GM23248 (cell line): Measurements from ENCODE around the gene RNF26. TPM values are rescaled to one million over a fixed set of nuclear protein-coding genes. Genes with fewer than 3 reads are reported as not detected.

Experiments
- DNase-seq: peaks from one replicate; pipeline ENCODE4 v3.0.0-alpha.2; 2015
- H2AFZ ChIP-seq: fragments of 200-600 bp; sonication (generic); 2 replicates; pipeline ENCODE4 v1.6.1; 2016; ENCODE audit warnings: antibody characterized with exemption
- H3F3A ChIP-seq: fragments of 200-600 bp; sonication (generic); 2 replicates; pipeline ENCODE4 v1.6.1; 2016; ENCODE audit warnings: mild to moderate bottlenecking, antibody characterized with exemption, mixed run types; ENCODE audit not compliant: insufficient read depth
- H3K27ac ChIP-seq: fragments of 200-600 bp; sonication (generic); 2 replicates; pipeline ENCODE4 v1.5.1; 2016; ENCODE audit warnings: mild to moderate bottlenecking
- H3K27me3 ChIP-seq: fragments of 200-600 bp; sonication (generic); replicated peaks from 2 replicates; pipeline ENCODE4 v1.6.1; 2016; ENCODE audit warnings: mild to moderate bottlenecking; ENCODE audit not compliant: insufficient read depth
- H3K36me3 ChIP-seq: fragments of 200-600 bp; sonication (generic); 2 replicates; pipeline ENCODE4 v1.6.1; 2016; ENCODE audit warnings: low read depth, mild to moderate bottlenecking
- H3K4me1 ChIP-seq: fragments of 200-600 bp; sonication (generic); 2 replicates; pipeline ENCODE4 v1.6.1; 2016; ENCODE audit warnings: mild to moderate bottlenecking; ENCODE audit not compliant: insufficient read depth
- H3K4me2 ChIP-seq: fragments of 200-600 bp; sonication (generic); one replicate; pipeline ENCODE4 v1.6.1; 2016; ENCODE audit warnings: mild to moderate bottlenecking; ENCODE audit not compliant: unreplicated experiment
- H3K4me3 ChIP-seq: fragments of 200-600 bp; sonication (generic); 2 replicates; pipeline ENCODE4 v1.5.1; 2016; ENCODE audit warnings: mild to moderate bottlenecking
- H3K79me2 ChIP-seq: fragments of 200-600 bp; sonication (generic); 2 replicates; pipeline ENCODE4 v1.6.1; 2016; ENCODE audit warnings: mild to moderate bottlenecking; ENCODE audit not compliant: insufficient read depth
- H3K9ac ChIP-seq: fragments of 200-600 bp; sonication (generic); 2 replicates; pipeline ENCODE4 v1.6.1; 2016; ENCODE audit warnings: mild to moderate bottlenecking
- H3K9me2 ChIP-seq: fragments of 200-600 bp; sonication (generic); 2 replicates; pipeline ENCODE4 v1.6.1; 2016; ENCODE audit warnings: mixed run types, mild to moderate bottlenecking, moderate library complexity; ENCODE audit not compliant: insufficient read depth
- H3K9me3 ChIP-seq: fragments of 200-600 bp; sonication (generic); one replicate; pipeline ENCODE4 v1.6.1; 2017; ENCODE audit warnings: low read depth
- H4K20me1 ChIP-seq: fragments of 200-600 bp; sonication (generic); 2 replicates; pipeline ENCODE4 v1.6.0; 2016; ENCODE audit not compliant: insufficient read depth
- EZH2 ChIP-seq: fragments of 200-600 bp; sonication (generic); IDR thresholded peaks from 2 replicates; pipeline ENCODE4 v1.6.1; 2018; ENCODE audit warnings: antibody characterized with exemption, mild to moderate bottlenecking; ENCODE audit not compliant: insufficient read depth, poor library complexity, severe bottlenecking
- EZH2phosphoT487 ChIP-seq: fragments of 200-600 bp; sonication (generic); IDR thresholded peaks from 2 replicates; pipeline ENCODE4 v1.6.1; 2018; ENCODE audit warnings: antibody characterized with exemption, moderate library complexity, mild to moderate bottlenecking, low read depth; ENCODE audit not compliant: insufficient read depth
- WGBS, 2 experiments: methylation state at CpG; one replicate each; pipeline ENCODE4 v1.1.6; 2015 to 2017; ENCODE audit warnings: low lambda C conversion rate in 2 of 2, low coverage in 1 of 2; ENCODE audit errors: missing lambda C conversion rate in 2 of 2; 5-methylcytosine and 5-hydroxymethylcytosine counted together
- in situ Hi-C: fragments of 300-500 bp; cut with MboI; formaldehyde crosslinking; loops from 2 replicates; pipeline ENCODE4 v1.15.0; 2020
- polyA plus RNA-seq: library from polyadenylated mRNA; unstranded; fragments of >200 nt; fragmentation: Nextera tagmentation; extraction: Ambion mirVana; gene quantifications from 2 replicates; pipeline ENCODE4 v1.2.1, GENCODE V29; 2016
- total RNA-seq: library from RNA; depleted of rRNA; stranded (reverse); fragments of >200 nt; shearing (Covaris generic); gene quantifications from 2 replicates; pipeline ENCODE4 v1.2.3, GENCODE V29; 2014

Gene RNF26
- total and polyA plus RNA-seq, 2 experiments from 2014 or later, result 8.0 to 49.5 TPM

GRCh38 chr11:119355091-119355843 lies 20.9 kb downstream of the RNF26 start:
- DNase-seq, result no peak
- H3K79me2 ChIP-seq, result no peaks in the 10 kb centered on the region
- TF ChIP-seq EZH2phosphoT487, result no peak
- TF ChIP-seq EZH2, result no peak
- no peak overlapping the region for H3K27ac ChIP-seq
- H3K36me3 ChIP-seq, result no peaks in the 10 kb centered on the region
- H3K9me3 ChIP-seq, result no peaks in the 10 kb centered on the region
- no peak overlapping the region for H3K9ac ChIP-seq
- no peak overlapping the region for H2AFZ ChIP-seq
- H3K4me1 ChIP-seq, result no peaks in the 10 kb centered on the region
- WGBS, 2 experiments, result 63 to 65% methylated on average over 8 to 9 of the region's 9 CpGs
- no peak overlapping the region for H3K4me3 ChIP-seq
- no peaks in the 10 kb centered on the region for H3K9me2 ChIP-seq
- in situ Hi-C loops, result loop anchor here (10.0 kb wide), 1 partner anchor 120 kb away; no protein-coding TSS in a partner anchor
- no peaks in the 10 kb centered on the region for H4K20me1 ChIP-seq
- peaks cover 8% of the 10 kb centered on the region; the same call in 1 of the 2 replicates for H3K27me3 ChIP-seq
- H3F3A ChIP-seq, result no peaks in the 10 kb centered on the region
- no peak overlapping the region for H3K4me2 ChIP-seq

- in situ Hi-C loops, result loop anchor here (10.0 kb wide), 1 partner anchor 118 kb away; no protein-coding TSS in a partner anchor
- Histone ChIP-seq H3K79me2 (no peaks in the 10 kb centered on the region), H2AFZ (peak overlapping the region; percentile 98), H3F3A (peaks cover 9% of the 10 kb centered on the region), H3K27me3 (no peaks in the 10 kb centered on the region), H3K4me1 (peaks cover 9% of the 10 kb centered on the region), H3K27ac (no peak overlapping the region), H3K36me3 (no peaks in the 10 kb centered on the region), H3K9me3 (no peaks in the 10 kb centered on the region), H3K4me2 (peak overlapping the region; percentile 96), H3K9me2 (no peaks in the 10 kb centered on the region), H3K4me3 (peak overlapping the region; percentile 78), H3K9ac (peak overlapping the region; percentile 83), H4K20me1 (no peaks in the 10 kb centered on the region)
- TF ChIP-seq EZH2, result no peak
- no peak for TF ChIP-seq EZH2phosphoT487
- WGBS, 2 experiments, result 1% methylated on average over 45 to 54 of the region's 54 CpGs
- peak; percentile 91 for DNase-seq
These were observed 22.2 kb downstream of the RNF26 start for GRCh38 chr11:119356349-119357031.

GRCh38 chr11:119357074-119357473 lies 22.7 kb downstream of the RNF26 start:
- Histone ChIP-seq H3K36me3 (no peaks in the 10 kb centered on the region), H3K4me2 (no peak overlapping the region), H3K4me1 (peaks cover 15% of the 10 kb centered on the region), H3F3A (peaks cover 15% of the 10 kb centered on the region), H3K9ac (no peak overlapping the region), H3K9me2 (no peaks in the 10 kb centered on the region), H3K27ac (no peak overlapping the region), H3K4me3 (peak overlapping the region; percentile 78), H3K27me3 (no peaks in the 10 kb centered on the region), H2AFZ (no peak overlapping the region; the same call in 1 of the 2 replicates), H4K20me1 (no peaks in the 10 kb centered on the region), H3K9me3 (no peaks in the 10 kb centered on the region), H3K79me2 (no peaks in the 10 kb centered on the region)
- TF ChIP-seq EZH2, result no peak
- no peak for TF ChIP-seq EZH2phosphoT487
- no peak for DNase-seq
- in situ Hi-C loops, result loop anchor here (10.0 kb wide), 1 partner anchor 118 kb away; no protein-coding TSS in a partner anchor
- 39 to 67% methylated on average over 3 to 13 of the region's 13 CpGs for WGBS, 2 experiments

GRCh38 chr11:119359365-119360214 lies 25.3 kb downstream of the RNF26 start:
- Histone ChIP-seq H3K36me3 (no peaks in the 10 kb centered on the region), H3K27me3 (0 out of 2 replicates have a peak, but pooled peaks cover 4% of the 10 kb centered on the region), H3F3A (peaks cover 23% of the 10 kb centered on the region), H3K4me1 (peaks cover 23% of the 10 kb centered on the region), H3K9me2 (no peaks in the 10 kb centered on the region), H3K9ac (no peak overlapping the region), H3K4me2 (no peak overlapping the region), H3K4me3 (no peak overlapping the region), H2AFZ (no peak overlapping the region), H3K27ac (no peak overlapping the region), H4K20me1 (no peaks in the 10 kb centered on the region), H3K9me3 (no peaks in the 10 kb centered on the region), H3K79me2 (no peaks in the 10 kb centered on the region)
- TF ChIP-seq EZH2phosphoT487 (no peak), EZH2 (no peak)
- in situ Hi-C loops, result loop anchor here (10.0 kb wide), 1 partner anchor 115 kb away; no protein-coding TSS in a partner anchor
- WGBS, 2 experiments, result 92 to 93% methylated on average over 10 of the region's 10 CpGs
- DNase-seq, result no peak
